HG03045 (cell line): Measurements from ENCODE around the gene WNT1.

Experiments
- ATAC-seq: cut with Tn5 transposase; IDR thresholded peaks from one replicate; pipeline ENCODE4 v1.9.1; 2021; ENCODE audit warnings: mild to moderate bottlenecking, moderate library complexity; ENCODE audit not compliant: unreplicated experiment

WNT1 gene

DNA sequence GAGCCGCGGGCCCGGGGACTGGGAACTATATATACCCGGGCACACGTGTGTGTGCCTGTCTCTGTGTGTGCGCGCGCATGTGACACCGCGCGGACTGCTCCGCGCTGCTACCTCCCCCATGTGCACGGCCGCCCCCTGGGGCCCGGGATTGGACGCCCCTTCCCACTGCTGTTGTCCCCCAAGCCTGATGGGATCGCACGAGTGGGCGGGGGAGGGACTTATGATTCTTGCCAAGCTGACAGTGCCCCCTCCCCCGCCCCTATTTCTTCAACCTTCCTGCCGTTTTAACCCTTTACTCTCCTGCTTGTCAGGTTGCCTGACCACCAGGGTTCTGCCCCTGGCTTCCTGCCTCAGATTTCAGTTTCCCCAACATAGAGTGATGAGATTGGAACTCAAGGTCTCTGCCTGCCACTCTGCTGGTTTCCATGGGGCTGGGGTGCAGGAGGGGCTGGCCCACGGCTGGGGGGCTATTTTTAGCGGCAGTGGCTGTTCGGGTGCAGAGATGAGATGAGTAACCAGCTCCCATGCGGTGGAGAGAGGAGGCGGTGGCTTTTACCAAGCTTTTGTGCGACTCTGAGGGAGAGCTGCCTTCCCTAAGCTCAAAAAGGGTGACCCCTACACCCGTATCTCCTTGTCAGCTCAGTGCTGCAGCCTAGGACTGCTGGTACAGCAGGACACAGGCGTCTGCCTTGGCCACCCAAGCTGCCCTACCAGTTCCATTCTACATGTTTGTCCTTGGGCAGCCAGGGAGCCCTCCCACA lies 21.4 kb downstream of the WNT1 start, which contains the start of gene DDN:
DDN (minus strand) TSS at position 5 of the 761 bp plus-strand sequence. CDS start 88 bp downstream, outside the sequence.
- ATAC-seq = peak; percentile 30

DNA sequence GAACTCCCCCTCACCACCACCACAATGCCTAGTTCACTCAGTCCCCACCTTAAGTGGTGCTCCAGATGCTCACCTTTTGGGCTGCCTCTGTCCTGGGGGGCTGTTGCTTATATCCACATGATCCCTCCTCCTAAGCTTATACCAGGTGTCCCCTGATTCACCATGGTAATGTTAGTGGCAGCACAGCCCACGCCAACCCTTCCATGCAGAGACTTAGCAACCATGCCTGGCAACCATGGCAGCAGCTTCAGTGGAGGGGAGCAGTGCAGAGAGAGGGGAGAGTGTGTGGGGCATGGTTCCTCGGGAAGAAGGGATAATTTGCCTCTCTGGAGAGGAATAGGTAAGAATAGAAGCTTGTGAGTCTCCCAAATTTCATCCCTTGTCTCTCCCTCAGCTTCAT lies 22.2 kb downstream of the WNT1 start:
- no peak for ATAC-seq

- ATAC-seq = no peak
Observed at GRCh38 chr12:49008943-49009342, 30.8 kb downstream of the WNT1 start.

DNA sequence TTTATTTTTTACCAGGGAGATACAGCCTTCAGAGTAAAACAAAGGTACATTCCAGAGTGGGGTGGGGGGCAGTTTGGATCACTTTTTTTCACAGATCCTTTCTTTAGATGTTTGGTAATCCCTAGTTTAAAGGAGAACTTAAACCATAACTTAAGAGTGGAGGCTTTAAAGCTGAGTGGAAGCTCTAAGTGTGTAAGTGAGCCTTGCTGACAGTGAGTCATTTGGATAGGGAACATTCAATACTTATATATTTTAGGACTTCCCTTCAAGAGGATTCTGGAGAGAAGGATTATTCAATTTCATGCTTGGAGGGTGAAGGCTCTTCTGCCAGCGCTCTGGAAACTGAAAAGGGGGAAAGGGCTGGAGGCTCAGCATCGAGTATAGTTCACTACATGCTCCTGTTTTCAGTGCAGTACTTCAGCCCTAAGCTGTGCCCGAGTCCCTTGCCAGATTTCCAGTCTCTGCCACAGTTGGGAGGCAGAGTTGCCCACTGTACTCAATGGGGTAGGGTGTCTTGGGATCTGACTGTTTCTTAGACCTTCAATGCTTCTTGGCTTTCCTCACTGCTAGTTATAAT lies 32.1 kb downstream of the WNT1 start:
- ATAC-seq = no peak

- no peak for ATAC-seq
Observed at GRCh38 chr12:49012739-49013138, 34.6 kb downstream of the WNT1 start.

DNA sequence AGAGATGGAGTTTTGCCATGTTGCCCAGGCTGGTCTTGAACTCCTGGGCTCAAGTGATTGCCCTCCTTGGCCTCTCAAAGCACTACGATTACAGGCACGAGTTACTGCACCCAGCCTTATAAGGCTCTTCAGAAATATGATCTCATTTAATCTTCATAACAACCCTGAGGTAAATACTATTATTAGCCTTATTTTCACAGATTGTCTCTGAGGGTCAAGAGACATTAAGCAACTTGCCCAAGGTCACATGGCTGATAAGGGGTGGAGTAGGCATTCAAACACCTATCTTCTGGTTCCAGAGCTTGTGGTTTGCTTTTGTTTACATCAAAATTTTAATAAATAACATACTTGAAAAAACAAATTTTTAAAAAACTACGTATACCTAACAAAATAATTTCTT lies 35.3 kb downstream of the WNT1 start:
- no peak for ATAC-seq

DNA sequence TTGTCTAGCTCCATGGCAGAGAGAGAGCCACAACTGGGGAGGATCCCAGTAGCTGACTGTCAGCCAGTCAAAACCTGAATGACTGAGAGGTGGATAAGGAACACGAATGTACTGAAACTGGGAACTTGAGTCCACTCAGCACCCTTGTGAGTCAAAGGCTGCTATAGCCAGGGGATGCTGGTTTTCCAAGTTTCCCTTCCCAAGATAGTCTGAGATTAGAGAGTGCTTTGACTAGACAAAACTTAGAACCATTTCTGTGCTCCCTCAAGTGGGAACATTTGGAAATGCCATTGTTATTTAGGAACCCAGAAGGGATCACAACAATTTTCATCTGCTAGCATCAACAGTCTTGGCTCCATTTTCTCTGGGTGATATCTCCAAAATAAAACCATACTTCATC lies 36.4 kb downstream of the WNT1 start:
- no peak for ATAC-seq

DNA sequence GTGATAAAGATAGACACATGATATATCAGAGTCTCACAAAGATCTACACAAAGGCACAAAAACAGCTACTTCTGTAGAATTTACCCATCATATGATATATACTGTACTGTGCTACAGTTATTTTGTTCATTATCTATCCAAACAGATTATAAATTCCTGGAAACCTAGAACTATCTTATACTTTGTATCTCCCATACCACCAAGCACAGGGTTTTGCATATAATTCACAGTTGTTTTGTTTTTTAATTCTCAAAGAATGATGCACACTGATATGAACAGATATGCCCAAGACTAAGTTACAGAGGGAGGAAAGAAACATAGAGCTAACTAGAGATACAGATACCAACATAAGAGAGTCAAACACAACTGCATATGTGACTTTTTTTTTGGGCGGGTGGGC lies 37.1 kb downstream of the WNT1 start:
- ATAC-seq = no peak

- peak; percentile 9 for ATAC-seq
Observed at GRCh38 chr12:49017891-49018260, 39.8 kb downstream of the WNT1 start.

- peak; percentile 86 for ATAC-seq
Observed at GRCh38 chr12:49018261-49019119, 40.4 kb downstream of the WNT1 start, which contains the start of gene PRKAG1. Gene PRKAG1, minus strand, starts transcription at chr12:49018776. Its CDS starts 36 bp downstream, at chr12:49018740.

DNA sequence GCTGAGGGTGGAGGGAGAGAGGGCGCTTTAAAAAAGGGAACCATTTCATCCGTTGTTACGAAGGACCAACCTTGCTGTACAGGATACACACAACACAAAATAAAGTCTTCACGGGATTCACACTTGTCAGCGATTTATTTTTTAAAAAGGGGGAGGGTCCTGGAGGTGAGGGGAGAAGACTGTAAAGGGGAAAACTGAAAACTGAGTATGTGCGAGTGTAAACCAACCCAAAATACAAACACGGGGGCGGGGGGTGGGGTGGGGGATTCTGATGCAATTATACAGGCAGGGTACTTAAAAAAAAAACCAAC lies 41.0 kb downstream of the WNT1 start:
- peak; percentile 21 for ATAC-seq

- ATAC-seq = no peak
Observed at GRCh38 chr12:49019443-49020324, 41.6 kb downstream of the WNT1 start.

DNA sequence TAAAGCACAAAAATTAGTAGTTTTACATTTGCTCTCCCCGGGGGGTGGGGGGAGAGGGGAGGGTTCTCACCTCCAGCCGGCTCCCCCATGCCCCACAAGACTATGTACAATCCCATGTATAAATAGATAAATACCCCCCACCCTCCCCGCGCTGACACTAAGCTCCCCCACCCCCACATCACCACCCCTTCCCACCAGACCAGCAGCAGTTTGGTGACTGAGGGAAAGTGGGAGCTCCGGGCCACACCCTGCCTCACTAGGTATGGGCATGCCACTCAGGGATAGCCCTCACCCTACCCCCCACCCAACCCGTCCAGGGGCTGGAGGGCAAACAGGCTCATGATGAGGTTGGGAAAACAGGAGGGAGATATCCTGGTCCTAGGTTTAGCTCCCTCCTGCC lies 42.3 kb downstream of the WNT1 start:
- no peak for ATAC-seq

- no peak for ATAC-seq
Observed at GRCh38 chr12:49021292-49021915, 43.3 kb downstream of the WNT1 start.

DNA sequence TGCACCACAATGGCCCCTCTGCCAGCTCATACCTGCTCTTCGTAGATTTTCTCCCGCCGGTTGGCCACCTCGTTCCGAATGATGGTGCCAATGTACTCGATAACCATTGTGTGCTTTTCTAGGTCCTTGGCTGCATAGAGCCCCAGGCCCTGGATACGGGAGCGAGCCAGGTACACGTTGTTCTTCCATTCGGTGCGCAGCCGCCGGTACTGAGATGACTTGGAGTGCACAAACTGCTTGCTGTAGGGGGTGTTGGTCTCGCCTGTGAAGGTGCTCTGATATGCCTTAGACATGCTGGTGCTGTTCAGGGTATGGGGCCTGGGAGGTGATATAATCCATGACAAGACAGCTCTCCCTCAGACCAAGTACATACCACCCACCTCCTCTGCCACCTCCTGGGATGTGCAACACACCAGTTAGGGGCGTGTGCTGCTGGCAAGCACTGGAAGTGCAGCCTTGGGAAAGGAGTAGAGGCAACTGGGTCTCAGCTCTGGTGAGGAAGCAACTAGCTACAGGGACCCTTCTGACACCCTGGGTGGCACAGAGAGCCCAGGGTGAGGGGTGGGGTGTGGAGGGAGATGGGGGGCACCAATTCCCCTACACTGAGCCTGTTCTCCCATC lies 44.5 kb downstream of the WNT1 start:
- no peak for ATAC-seq

- no peak for ATAC-seq
Observed at GRCh38 chr12:49023812-49024211, 45.7 kb downstream of the WNT1 start.

DNA sequence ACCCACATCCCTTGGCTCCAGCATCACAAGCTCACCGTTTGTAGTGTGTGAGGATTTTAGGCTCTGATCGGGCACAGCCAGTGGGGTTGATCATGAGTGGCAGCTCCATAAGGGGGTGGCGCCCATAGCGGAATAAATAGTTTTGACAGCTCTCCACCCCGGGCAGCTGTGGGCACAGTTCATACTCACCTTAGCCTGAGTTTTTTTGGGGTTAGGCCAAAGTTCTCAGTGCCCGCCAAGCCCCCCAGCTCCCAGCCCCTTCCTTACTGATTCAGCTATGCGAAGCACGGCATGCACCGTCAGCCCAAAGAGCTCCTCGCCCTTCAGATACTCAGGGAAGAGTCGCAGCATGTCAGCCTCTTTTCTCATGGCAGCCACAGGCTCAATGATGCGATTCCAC lies 46.4 kb downstream of the WNT1 start:
- no peak for ATAC-seq

DNA sequence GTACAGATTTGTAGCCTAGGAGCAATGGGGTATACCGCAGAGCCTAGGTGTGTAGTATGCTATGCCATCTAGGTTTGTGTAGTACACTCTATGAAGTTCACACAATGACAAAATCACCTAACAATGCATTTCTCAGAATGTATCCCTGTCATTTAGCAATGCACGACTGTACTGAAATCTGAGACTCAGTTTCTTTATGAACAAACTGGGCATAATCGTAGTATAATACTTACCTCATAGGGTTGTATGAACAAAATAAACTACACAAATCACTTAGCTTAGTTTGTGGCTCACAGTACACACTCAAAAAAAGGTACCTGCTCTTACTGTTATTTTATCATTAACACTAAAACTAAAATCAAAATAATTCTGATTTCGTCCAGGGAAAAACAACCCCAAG lies 47.3 kb downstream of the WNT1 start:
- no peak for ATAC-seq

DNA sequence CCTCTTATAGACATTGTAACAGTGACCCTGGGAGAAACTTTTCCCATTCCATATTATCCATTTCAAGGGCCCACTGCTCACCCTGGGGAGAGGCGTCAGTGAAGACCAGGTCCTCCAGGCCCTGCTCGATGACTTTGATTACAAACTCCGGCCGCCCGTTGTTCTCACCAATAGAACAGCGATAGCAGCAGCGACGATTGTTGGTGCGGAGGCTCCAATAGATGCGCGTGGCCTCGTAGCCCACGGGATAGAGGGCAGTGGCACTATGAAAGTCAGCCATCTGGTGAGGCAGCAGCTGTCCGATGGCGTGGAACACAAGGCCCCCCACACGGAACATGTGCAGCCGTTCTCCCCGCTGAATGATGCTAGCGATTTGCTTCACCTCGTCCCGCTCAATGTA lies 48.0 kb downstream of the WNT1 start:
- no peak for ATAC-seq
